SK-N-SH (cell line): ENCODE measurements around the gene SRRD. TPM values are rescaled to one million over a fixed set of nuclear protein-coding genes. Genes with fewer than 3 reads are reported as not detected.
A peak's percentile ranks its signal among the peaks of the same experiment; 100 is the strongest.

Experiments used
- CTCF ChIA-PET: fragments of 300-600, 350-600 bp; formaldehyde crosslinking; extraction: SDS; loops from one replicate; lab custom pipeline; 2021; lab: Yijun Ruan, JAX
- POLR2A ChIA-PET: fragments of 350-600 bp; sonication (Branson Sonifier 250); formaldehyde crosslinking; extraction: SDS; loops from one replicate; lab custom pipeline; 2020; ENCODE audit warnings: antibody characterized with exemption, inconsistent platforms; lab: Yijun Ruan, JAX
- DNase-seq: peaks from one replicate; pipeline ENCODE4 v3.0.0; 2012
- H2AFZ ChIP-seq: fragments of 200-600 bp; sonication (generic); 2 replicates; pipeline ENCODE4 v1.8.1; 2016; ENCODE audit warnings: antibody characterized with exemption, mild to moderate bottlenecking, low read depth
- H3F3A ChIP-seq: fragments of 200-600 bp; sonication (generic); replicated peaks from 2 replicates; pipeline ENCODE3; 2016; ENCODE audit warnings: antibody characterized with exemption, mild to moderate bottlenecking; ENCODE audit not compliant: insufficient read depth
- H3K27ac ChIP-seq, 2 experiments: fragments of 200-500 bp in 1 of 2; fragments of 200-600 bp in 1 of 2; sonication (Bioruptor generic) in 1 of 2; sonication (generic), shearing (Covaris generic) in 1 of 2; 2 replicates each; pipeline versions ENCODE4 v1.5.1 to v1.6.1; 2014 to 2016; ENCODE audit warnings: low read depth in 2 of 2, inconsistent platforms in 1 of 2, low read length in 1 of 2, mild to moderate bottlenecking in 1 of 2, mixed read lengths in 1 of 2
- H3K27me3 ChIP-seq: fragments of 200-600 bp; sonication (generic), shearing (Covaris generic); 2 replicates; pipeline ENCODE4 v1.6.1; 2016; ENCODE audit warnings: mixed run types; ENCODE audit not compliant: insufficient read depth
- H3K36me3 ChIP-seq, 2 experiments: fragments of 200-500 bp in 1 of 2; fragments of 200-600 bp in 1 of 2; sonication (Bioruptor generic) in 1 of 2; sonication (generic) in 1 of 2; replicated peaks in 1 of 2; 2 replicates each; pipeline versions ENCODE3 to v1.5.1; 2014 to 2016; ENCODE audit warnings: low read length in 1 of 2, mild to moderate bottlenecking in 1 of 2; ENCODE audit not compliant: insufficient read depth in 2 of 2, control insufficient read depth in 1 of 2
- H3K4me1 ChIP-seq, 2 experiments: fragments of 200-500 bp in 1 of 2; fragments of 200-600 bp in 1 of 2; sonication (Bioruptor generic) in 1 of 2; sonication (generic), shearing (Covaris generic) in 1 of 2; 2 replicates each; pipeline versions ENCODE4 v1.5.1 to v1.6.1; 2014 to 2016; ENCODE audit warnings: low read depth in 1 of 2, low read length in 1 of 2, mixed run types in 1 of 2; ENCODE audit not compliant: insufficient read depth in 2 of 2, control insufficient read depth in 1 of 2
- H3K4me2 ChIP-seq: fragments of 200-600 bp; sonication (generic), shearing (Covaris generic); 2 replicates; pipeline ENCODE4 v1.6.1; 2017; ENCODE audit warnings: mixed run types
- H3K4me3 ChIP-seq, 2 experiments: fragments of 200-500 bp in 1 of 2; fragments of 200-600 bp in 1 of 2; sonication (Bioruptor generic) in 1 of 2; sonication (generic), shearing (Covaris generic) in 1 of 2; 2 replicates each; pipeline versions ENCODE4 v1.5.1 to v1.8.1; 2014 to 2016; ENCODE audit warnings: low read depth in 2 of 2, inconsistent platforms in 1 of 2, low read length in 1 of 2, mild to moderate bottlenecking in 1 of 2, mixed read lengths in 1 of 2, moderate library complexity in 1 of 2
- H3K79me2 ChIP-seq: fragments of 200-600 bp; sonication (generic); 2 replicates; pipeline ENCODE4 v1.8.1; 2017; ENCODE audit warnings: mild to moderate bottlenecking; ENCODE audit not compliant: insufficient read depth
- H3K9ac ChIP-seq: fragments of 200-600 bp; sonication (generic); 2 replicates; pipeline ENCODE4 v1.6.1; 2017; ENCODE audit warnings: mixed run types
- H3K9me2 ChIP-seq: fragments of 200-600 bp; sonication (generic); 2 replicates; pipeline ENCODE4 v1.6.1; 2017; ENCODE audit warnings: mixed run types
- H3K9me3 ChIP-seq: fragments of 200-600 bp; sonication (generic); 2 replicates; pipeline ENCODE4 v1.6.1; 2017; ENCODE audit warnings: mixed run types, mild to moderate bottlenecking, moderate library complexity
- H4K20me1 ChIP-seq: fragments of 200-600 bp; sonication (generic); 2 replicates; pipeline ENCODE4 v1.6.1; 2017; ENCODE audit warnings: mild to moderate bottlenecking, mixed run types; ENCODE audit not compliant: insufficient read depth
- EZH2phosphoT487 ChIP-seq: fragments of 200-600 bp; sonication (generic); IDR thresholded peaks from 2 replicates; pipeline ENCODE4 v1.6.1; 2017; ENCODE audit warnings: low read depth, mixed run types, mild to moderate bottlenecking, antibody characterized with exemption, moderate library complexity, borderline replicate concordance
- FOSL2 ChIP-seq: IDR thresholded peaks from 2 replicates; pipeline ENCODE4 v1.4.0; 2012; ENCODE audit warnings: low read depth, mild to moderate bottlenecking, moderate library complexity, borderline replicate concordance
- GATA2 ChIP-seq: sonication (generic); formaldehyde crosslinking; IDR thresholded peaks from 2 replicates; pipeline ENCODE4 v1.5.0; 2020; ENCODE audit warnings: mild to moderate bottlenecking, missing genetic modification reagents
- MEF2A ChIP-seq: IDR thresholded peaks from 2 replicates; pipeline ENCODE4 v1.4.0; 2012; ENCODE audit warnings: low read depth, borderline replicate concordance
- NFIC ChIP-seq: IDR thresholded peaks from 2 replicates; pipeline ENCODE4 v1.4.0; 2012; ENCODE audit warnings: borderline replicate concordance
- RAD21 ChIP-seq: IDR thresholded peaks from 2 replicates; pipeline ENCODE4 v1.6.1; 2012; ENCODE audit warnings: mild to moderate bottlenecking, low read length
- RCOR1 ChIP-seq: fragments of 150-350 bp; IDR thresholded peaks from 2 replicates; pipeline ENCODE4 v1.6.1; 2017; ENCODE audit warnings: antibody characterized with exemption, low read length
- TAF1 ChIP-seq: IDR thresholded peaks from 2 replicates; pipeline ENCODE4 v1.6.1; 2012; ENCODE audit warnings: low read depth, mild to moderate bottlenecking, low read length, moderate library complexity, borderline replicate concordance
- TCF12 ChIP-seq: IDR thresholded peaks from 2 replicates; pipeline ENCODE4 v1.4.0; 2012
- TEAD4 ChIP-seq: IDR thresholded peaks from 2 replicates; pipeline ENCODE4 v1.4.0; 2012; ENCODE audit warnings: mild to moderate bottlenecking, borderline replicate concordance; ENCODE audit not compliant: insufficient read depth
- YY1 ChIP-seq: IDR thresholded peaks from 2 replicates; pipeline ENCODE4 v1.4.0; 2012; ENCODE audit warnings: low read depth, mild to moderate bottlenecking
- WGBS: methylation state at CpG from one replicate; pipeline ENCODE4 v1.1.6; 2017; ENCODE audit warnings: low lambda C conversion rate; 5-methylcytosine and 5-hydroxymethylcytosine counted together
- polyA plus RNA-seq, 3 experiments: library from polyadenylated mRNA; depleted of rRNA; stranded (reverse); fragments of >200 nt; gene quantifications; 2 replicates each; pipeline ENCODE4 v1.2.3, GENCODE V29; 2012
- TF ChIP-seq, protein P1 (sequence below): fragments of 200-600 bp; sonication (generic); IDR thresholded peaks from 2 replicates; pipeline ENCODE4 v1.6.1; 2017; ENCODE audit warnings: antibody characterized with exemption, mild to moderate bottlenecking, moderate library complexity
- TF ChIP-seq, protein P2 (sequence below): fragments of 150-350 bp; IDR thresholded peaks from 2 replicates; pipeline ENCODE4 v1.6.1; 2017; ENCODE audit warnings: antibody characterized with exemption, low read length, low read depth, borderline replicate concordance
- TF ChIP-seq, protein P3 (sequence below): IDR thresholded peaks from 2 replicates; pipeline ENCODE4 v1.4.0; 2012; ENCODE audit warnings: low read depth, borderline replicate concordance

The SRRD gene
- polyA plus RNA-seq, 1 of the 3 experiments (the other 2 are of a cell fraction): 12.9 TPM

DNA sequence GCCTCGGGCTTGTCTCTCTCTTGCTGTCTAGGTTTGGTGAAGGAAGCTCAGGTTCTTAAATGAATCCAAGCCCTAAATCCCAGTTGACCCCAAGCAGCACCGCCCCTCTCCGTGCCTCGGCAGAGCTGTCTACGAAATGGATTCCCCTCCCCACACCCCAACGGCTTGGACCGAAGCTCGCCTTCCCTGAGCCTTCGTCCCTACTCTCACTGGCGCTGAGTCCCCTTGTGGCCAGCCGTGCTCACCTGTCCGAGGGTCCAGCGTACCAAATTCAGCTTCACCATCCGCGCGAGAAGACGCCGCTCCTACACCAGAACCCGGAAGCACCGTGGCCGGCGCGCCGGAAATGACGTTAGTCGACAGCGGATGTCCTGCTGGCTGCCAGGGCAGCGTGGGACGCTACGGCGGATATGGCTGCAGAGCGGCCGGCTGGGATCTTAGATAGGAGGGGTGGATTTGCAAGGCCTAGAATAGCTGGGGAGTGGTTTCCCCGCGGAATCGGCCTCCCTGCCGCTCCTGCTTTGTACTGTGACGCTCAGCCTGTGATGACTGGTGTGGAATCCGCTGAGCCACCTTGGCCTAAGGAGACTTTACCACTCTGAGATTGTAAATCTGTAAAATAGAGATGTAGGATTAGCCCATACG lies 28.6 kb downstream of the SRRD start, which contains the start of gene TFIP11 (continued):
- TF ChIP-seq, protein P1, sequence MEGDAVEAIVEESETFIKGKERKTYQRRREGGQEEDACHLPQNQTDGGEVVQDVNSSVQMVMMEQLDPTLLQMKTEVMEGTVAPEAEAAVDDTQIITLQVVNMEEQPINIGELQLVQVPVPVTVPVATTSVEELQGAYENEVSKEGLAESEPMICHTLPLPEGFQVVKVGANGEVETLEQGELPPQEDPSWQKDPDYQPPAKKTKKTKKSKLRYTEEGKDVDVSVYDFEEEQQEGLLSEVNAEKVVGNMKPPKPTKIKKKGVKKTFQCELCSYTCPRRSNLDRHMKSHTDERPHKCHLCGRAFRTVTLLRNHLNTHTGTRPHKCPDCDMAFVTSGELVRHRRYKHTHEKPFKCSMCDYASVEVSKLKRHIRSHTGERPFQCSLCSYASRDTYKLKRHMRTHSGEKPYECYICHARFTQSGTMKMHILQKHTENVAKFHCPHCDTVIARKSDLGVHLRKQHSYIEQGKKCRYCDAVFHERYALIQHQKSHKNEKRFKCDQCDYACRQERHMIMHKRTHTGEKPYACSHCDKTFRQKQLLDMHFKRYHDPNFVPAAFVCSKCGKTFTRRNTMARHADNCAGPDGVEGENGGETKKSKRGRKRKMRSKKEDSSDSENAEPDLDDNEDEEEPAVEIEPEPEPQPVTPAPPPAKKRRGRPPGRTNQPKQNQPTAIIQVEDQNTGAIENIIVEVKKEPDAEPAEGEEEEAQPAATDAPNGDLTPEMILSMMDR: no peak
- TF ChIP-seq, protein P2, sequence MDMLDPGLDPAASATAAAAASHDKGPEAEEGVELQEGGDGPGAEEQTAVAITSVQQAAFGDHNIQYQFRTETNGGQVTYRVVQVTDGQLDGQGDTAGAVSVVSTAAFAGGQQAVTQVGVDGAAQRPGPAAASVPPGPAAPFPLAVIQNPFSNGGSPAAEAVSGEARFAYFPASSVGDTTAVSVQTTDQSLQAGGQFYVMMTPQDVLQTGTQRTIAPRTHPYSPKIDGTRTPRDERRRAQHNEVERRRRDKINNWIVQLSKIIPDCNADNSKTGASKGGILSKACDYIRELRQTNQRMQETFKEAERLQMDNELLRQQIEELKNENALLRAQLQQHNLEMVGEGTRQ: no peak
- TF ChIP-seq MEF2A: no peak
- TF ChIP-seq TEAD4: no peak
- no peak for TF ChIP-seq GATA2 (CRISPR knock-in tag)
- TF ChIP-seq NFIC: no peak; the same call in 1 of the 2 replicates
- TF ChIP-seq, protein P3, sequence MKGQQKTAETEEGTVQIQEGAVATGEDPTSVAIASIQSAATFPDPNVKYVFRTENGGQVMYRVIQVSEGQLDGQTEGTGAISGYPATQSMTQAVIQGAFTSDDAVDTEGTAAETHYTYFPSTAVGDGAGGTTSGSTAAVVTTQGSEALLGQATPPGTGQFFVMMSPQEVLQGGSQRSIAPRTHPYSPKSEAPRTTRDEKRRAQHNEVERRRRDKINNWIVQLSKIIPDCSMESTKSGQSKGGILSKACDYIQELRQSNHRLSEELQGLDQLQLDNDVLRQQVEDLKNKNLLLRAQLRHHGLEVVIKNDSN: no peak; the same call in 1 of the 2 replicates

DNA sequence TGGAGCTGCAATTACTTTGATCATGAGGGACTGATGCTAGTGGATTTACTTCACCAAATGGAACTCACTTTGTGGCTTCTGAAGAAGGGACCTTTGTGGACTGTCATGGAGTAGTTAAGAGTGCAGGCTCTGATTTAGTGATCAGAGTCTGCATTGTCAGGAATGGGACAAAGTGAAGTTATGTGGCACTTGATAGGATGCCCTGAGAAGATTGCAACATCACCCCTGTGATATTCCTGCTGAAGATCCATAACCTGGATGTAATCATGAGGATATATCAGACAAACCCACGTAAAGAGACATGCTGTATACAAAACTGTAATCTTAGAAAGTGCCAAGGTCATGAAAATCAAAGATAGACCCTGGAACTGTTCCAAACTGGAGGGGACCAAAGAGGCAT lies 30.2 kb downstream of the SRRD start:
- H3K9me3 ChIP-seq: no peaks in the 10 kb centered on the region
- WGBS: 38% methylated on average over 1 of the region's 1 CpG
- POLR2A ChIA-PET: no interaction called here
- H3K9ac ChIP-seq: peak overlapping the region; percentile 86; the same call in 1 of the 2 replicates
- peaks cover 18 to 19% of the 10 kb centered on the region in 2 experiments for H3K36me3 ChIP-seq
- H3K9me2 ChIP-seq: no peaks in the 10 kb centered on the region
- H3K27ac ChIP-seq: peak overlapping the region in 1 of 2 experiments; percentile 9; a peak in 1 of 4 replicates
- peaks cover 12 to 18% of the 10 kb centered on the region in 2 experiments; a peak in 3 of 4 replicates for H3K4me1 ChIP-seq
- H3K27me3 ChIP-seq: no peaks in the 10 kb centered on the region
- peaks cover 55% of the 10 kb centered on the region for H3K79me2 ChIP-seq
- TF ChIP-seq, protein P1: no peak
- TF ChIP-seq YY1 (no peak), RAD21 (no peak), TAF1 (no peak), RCOR1 (no peak), TCF12 (no peak), EZH2phosphoT487 (no peak), FOSL2 (no peak)
- TF ChIP-seq, all 33 proteins: peak for 0
- DNase-seq: no peak
- H2AFZ ChIP-seq: no peak overlapping the region
- H4K20me1 ChIP-seq: no peaks in the 10 kb centered on the region
- H3K4me2 ChIP-seq: peak overlapping the region; percentile 89; the same call in 1 of the 2 replicates
- peak overlapping the region; percentile 89 to 96; a peak in 3 of 4 replicates for H3K4me3 ChIP-seq
- CTCF ChIA-PET: interaction anchor here (1.7 kb wide), 2 partner anchors 10 to 17 kb away, joined by 3 to 4 read pairs; no protein-coding TSS in a partner anchor
- no peaks in the 10 kb centered on the region for H3F3A ChIP-seq
